GM23338 (cell line): Measurements from ENCODE around the gene THRB. TPM values are rescaled to one million over a fixed set of nuclear protein-coding genes. Genes with fewer than 3 reads are reported as not detected.

Experiments used
- ATAC-seq: fragments of 200-7000 bp; cut with Tn5 transposase; 3 replicates; pipeline ENCODE4 v1.9.1; 2020
- DNase-seq: peaks from one replicate; pipeline ENCODE4 v3.0.0-alpha.2; 2015; ENCODE audit warnings: low spot score
- H2AFZ ChIP-seq: fragments of 200-600 bp; sonication (generic); 2 replicates; pipeline ENCODE4 v1.8.0; 2016; ENCODE audit warnings: antibody characterized with exemption, mild to moderate bottlenecking, moderate library complexity
- H3F3A ChIP-seq: fragments of 200-600 bp; sonication (generic); replicated peaks from 2 replicates; pipeline ENCODE4 v1.8.0; 2017; ENCODE audit warnings: antibody characterized with exemption, mixed run types, low read depth
- H3K27ac ChIP-seq: fragments of 200-600 bp; sonication (generic); 2 replicates; pipeline ENCODE4 v1.6.1; 2016; ENCODE audit warnings: low read depth
- H3K27me3 ChIP-seq: fragments of 200-600 bp; sonication (generic); 2 replicates; pipeline ENCODE4 v1.8.0; 2016; ENCODE audit warnings: mild to moderate bottlenecking, mixed run types, moderate library complexity; ENCODE audit not compliant: insufficient read depth
- H3K36me3 ChIP-seq: fragments of 200-600 bp; sonication (generic); 2 replicates; pipeline ENCODE4 v1.8.0; 2016; ENCODE audit warnings: mild to moderate bottlenecking; ENCODE audit not compliant: insufficient read depth
- H3K4me1 ChIP-seq: fragments of 200-600 bp; sonication (generic); 2 replicates; pipeline ENCODE4 v1.8.0; 2016; ENCODE audit warnings: mild to moderate bottlenecking, moderate library complexity; ENCODE audit not compliant: insufficient read depth
- H3K4me2 ChIP-seq: fragments of 200-600 bp; sonication (generic); 2 replicates; pipeline ENCODE4 v1.7.1; 2017; ENCODE audit warnings: mixed run types
- H3K4me3 ChIP-seq: fragments of 200-600 bp; sonication (generic); 2 replicates; pipeline ENCODE4 v1.6.1; 2016; ENCODE audit warnings: mixed run types
- H3K79me2 ChIP-seq: fragments of 200-600 bp; sonication (generic); replicated peaks from 2 replicates; pipeline ENCODE4 v1.8.0; 2017; ENCODE audit warnings: mild to moderate bottlenecking; ENCODE audit not compliant: insufficient read depth
- H3K9me2 ChIP-seq: fragments of 200-600 bp; sonication (generic); 2 replicates; pipeline ENCODE4 v1.8.0; 2017; ENCODE audit not compliant: insufficient read depth
- H4K20me1 ChIP-seq: fragments of 200-600 bp; sonication (generic); replicated peaks from 2 replicates; pipeline ENCODE4 v1.8.0; 2017; ENCODE audit warnings: mild to moderate bottlenecking; ENCODE audit not compliant: insufficient read depth
- H3K27ac Mint-ChIP-seq: 2 replicates; pipeline ENCODE4 v1.8.0; 2020; ENCODE audit warnings: inconsistent platforms, mild to moderate bottlenecking, moderate library complexity, mixed read lengths
- H3K27me3 Mint-ChIP-seq: 3 replicates; pipeline ENCODE4 v1.8.0; 2022; ENCODE audit warnings: low read depth, mild to moderate bottlenecking, moderate library complexity, mixed read lengths, inconsistent platforms; ENCODE audit not compliant: insufficient read depth, poor library complexity
- H3K36me3 Mint-ChIP-seq: 3 replicates; pipeline ENCODE4 v1.8.0; 2021; ENCODE audit warnings: low read depth, mild to moderate bottlenecking, inconsistent platforms, moderate library complexity, mixed read lengths
- H3K4me1 Mint-ChIP-seq: 3 replicates; pipeline ENCODE4 v1.8.0; 2020; ENCODE audit warnings: mild to moderate bottlenecking, inconsistent platforms, mixed read lengths
- H3K4me3 Mint-ChIP-seq: 3 replicates; pipeline ENCODE4 v1.8.0; 2021; ENCODE audit warnings: moderate library complexity, mild to moderate bottlenecking, inconsistent platforms, mixed read lengths
- H3K9me3 Mint-ChIP-seq: 3 replicates; pipeline ENCODE4 v1.8.0; 2020; ENCODE audit warnings: moderate library complexity, mild to moderate bottlenecking, inconsistent platforms, mixed read lengths
- CREB1 ChIP-seq: fragments of 250-450 bp; sonication (Bioruptor Pico); IDR thresholded peaks from 2 replicates; pipeline ENCODE4 v1.5.0; 2020; ENCODE audit warnings: low read depth, mild to moderate bottlenecking, moderate library complexity
- EZH2phosphoT487 ChIP-seq: fragments of 200-600 bp; sonication (generic); IDR thresholded peaks from one replicate; pipeline ENCODE4 v1.8.1; 2018; ENCODE audit warnings: antibody characterized with exemption; ENCODE audit not compliant: unreplicated experiment
- JUNB ChIP-seq: IDR thresholded peaks from one replicate; pipeline ENCODE4 v1.6.1; 2016; ENCODE audit warnings: antibody characterized with exemption; ENCODE audit not compliant: unreplicated experiment
- NANOG ChIP-seq: IDR thresholded peaks from 2 replicates; pipeline ENCODE4 v1.6.1; 2016; ENCODE audit warnings: antibody characterized with exemption, borderline replicate concordance
- POLR2AphosphoS5 ChIP-seq: IDR thresholded peaks from 2 replicates; pipeline ENCODE4 v1.6.1; 2016; ENCODE audit warnings: antibody characterized with exemption, low read depth
- STAT1 ChIP-seq: IDR thresholded peaks from one replicate; pipeline ENCODE4 v1.6.1; 2016; ENCODE audit warnings: antibody characterized with exemption; ENCODE audit not compliant: unreplicated experiment
- ZNF114 ChIP-seq: fragments of 250-450 bp; sonication (Bioruptor Pico); IDR thresholded peaks from 2 replicates; pipeline ENCODE4 v1.5.0; 2020; ENCODE audit warnings: mild to moderate bottlenecking, moderate library complexity
- polyA plus RNA-seq: library from polyadenylated mRNA; unstranded; fragments of >200 nt; fragmentation: Nextera tagmentation; extraction: Ambion mirVana; gene quantifications from 2 replicates; pipeline ENCODE4 v1.2.1, GENCODE V29; 2016
- total RNA-seq: library from RNA; depleted of rRNA; stranded (reverse); fragments of >200 nt; shearing (Covaris generic); gene quantifications from 2 replicates; pipeline ENCODE4 v1.2.3, GENCODE V29; 2014
- TF ChIP-seq, protein P1 (sequence below): IDR thresholded peaks from 2 replicates; pipeline ENCODE4 v1.6.1; 2016; ENCODE audit warnings: antibody characterized with exemption
- TF ChIP-seq, protein P2 (sequence below): IDR thresholded peaks from one replicate; pipeline ENCODE4 v1.6.1; 2018; ENCODE audit warnings: antibody characterized with exemption; ENCODE audit not compliant: unreplicated experiment

THRB gene
- total and polyA plus RNA-seq, 2 experiments from 2014 or later = 1.7 to 3.2 TPM

DNA sequence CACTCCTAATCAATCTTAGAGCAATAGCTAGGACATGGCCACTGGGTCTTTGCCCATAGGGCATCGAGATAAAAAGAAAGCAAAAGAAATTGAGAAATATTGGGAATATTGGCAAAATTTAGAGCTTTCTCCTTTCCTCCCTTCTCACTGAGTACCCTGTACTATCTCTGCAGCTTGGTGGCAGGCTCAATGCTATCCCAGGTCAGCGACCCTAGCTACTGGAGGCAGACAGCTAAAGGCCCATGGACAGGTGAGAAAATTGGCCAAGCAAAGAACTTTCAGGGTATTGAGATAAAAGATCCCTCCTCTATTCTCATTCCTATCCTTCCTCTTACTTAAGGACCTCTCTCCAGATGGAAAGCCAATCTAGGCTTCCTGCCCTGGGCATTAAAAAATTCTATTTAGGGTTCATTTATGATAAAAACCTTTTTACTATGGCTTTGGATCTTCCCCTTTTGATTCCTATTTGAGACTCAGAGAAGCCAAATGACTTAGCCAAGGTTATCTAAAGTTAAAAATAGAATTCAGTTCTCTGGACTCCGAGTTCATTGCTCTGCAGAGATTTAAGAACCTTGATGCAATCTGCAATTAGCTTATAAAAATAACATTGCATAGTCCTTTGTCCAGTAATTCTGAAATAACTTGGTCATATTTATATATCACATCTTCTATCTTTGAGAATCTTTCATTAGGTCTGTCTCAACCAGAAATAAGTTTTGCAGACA, 75.4 kb downstream of the THRB start:
- no peaks in the 10 kb centered on the region for H3K36me3 Mint-ChIP-seq
- no peaks in the 10 kb centered on the region for H3K9me3 Mint-ChIP-seq
- Histone ChIP-seq H3K9me2 (no peaks in the 10 kb centered on the region; the same call in 1 of the 2 replicates), H3K27me3 (no peaks in the 10 kb centered on the region), H2AFZ (no peak overlapping the region), H3F3A (no peaks in the 10 kb centered on the region), H3K4me3 (no peak overlapping the region), H3K36me3 (no peaks in the 10 kb centered on the region), H3K4me2 (no peak overlapping the region), H3K27ac (no peak overlapping the region), H4K20me1 (peaks cover 7% of the 10 kb centered on the region), H3K4me1 (no peaks in the 10 kb centered on the region), H3K79me2 (no peaks in the 10 kb centered on the region)
- H3K27ac Mint-ChIP-seq = no peak overlapping the region
- H3K4me1 Mint-ChIP-seq = no peaks in the 10 kb centered on the region
- H3K4me3 Mint-ChIP-seq = no peak overlapping the region
- DNase-seq (no peak), ATAC-seq (no peak)
- H3K27me3 Mint-ChIP-seq = no peaks in the 10 kb centered on the region
- no peak for TF ChIP-seq POLR2AphosphoS5

DNA sequence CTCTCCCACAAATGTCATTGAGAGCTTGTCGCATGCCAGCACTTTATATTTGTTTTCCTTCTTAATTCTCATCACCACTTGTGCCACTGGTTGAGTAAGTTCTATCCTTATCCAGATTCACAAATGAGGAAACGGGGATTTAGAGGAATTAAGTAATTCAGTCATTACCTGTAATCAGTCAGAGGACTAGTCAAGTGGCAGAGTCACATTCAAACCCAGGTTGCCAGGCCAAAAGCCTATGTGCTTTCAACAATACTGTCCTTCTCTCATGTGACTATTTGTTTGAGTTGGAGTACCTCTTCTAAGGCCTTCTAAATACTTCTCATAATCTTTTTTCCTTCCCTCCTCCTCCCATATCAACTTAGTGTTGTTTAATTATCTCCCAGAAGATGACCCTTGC, 76.9 kb downstream of the THRB start:
- no peaks in the 10 kb centered on the region for H3K36me3 ChIP-seq
- no peak overlapping the region for H3K4me3 Mint-ChIP-seq
- H2AFZ ChIP-seq = no peak overlapping the region
- H3K27ac Mint-ChIP-seq = 0 out of 2 replicates have a peak overlapping the region, but pooled peaks have one; percentile 38
- ATAC-seq (no peak), DNase-seq (no peak)
- no peaks in the 10 kb centered on the region for H3K27me3 Mint-ChIP-seq
- H3K4me1 ChIP-seq = no peaks in the 10 kb centered on the region
- H3K4me1 Mint-ChIP-seq = no peaks in the 10 kb centered on the region
- no peaks in the 10 kb centered on the region for H3K79me2 ChIP-seq
- H3K4me3 ChIP-seq = no peak overlapping the region
- H3F3A ChIP-seq = no peaks in the 10 kb centered on the region
- H3K27ac ChIP-seq = no peak overlapping the region
- no peaks in the 10 kb centered on the region for H3K27me3 ChIP-seq
- no peaks in the 10 kb centered on the region for H3K9me2 ChIP-seq
- H3K9me3 Mint-ChIP-seq = no peaks in the 10 kb centered on the region
- no peaks in the 10 kb centered on the region for H3K36me3 Mint-ChIP-seq
- peaks cover 7% of the 10 kb centered on the region for H4K20me1 ChIP-seq
- H3K4me2 ChIP-seq = no peak overlapping the region
- TF ChIP-seq NANOG (no peak), CREB1 (CRISPR knock-in tag) (no peak), JUNB (no peak), STAT1 (no peak), ZNF114 (CRISPR knock-in tag) (no peak), EZH2phosphoT487 (no peak)
- TF ChIP-seq, protein P1, sequence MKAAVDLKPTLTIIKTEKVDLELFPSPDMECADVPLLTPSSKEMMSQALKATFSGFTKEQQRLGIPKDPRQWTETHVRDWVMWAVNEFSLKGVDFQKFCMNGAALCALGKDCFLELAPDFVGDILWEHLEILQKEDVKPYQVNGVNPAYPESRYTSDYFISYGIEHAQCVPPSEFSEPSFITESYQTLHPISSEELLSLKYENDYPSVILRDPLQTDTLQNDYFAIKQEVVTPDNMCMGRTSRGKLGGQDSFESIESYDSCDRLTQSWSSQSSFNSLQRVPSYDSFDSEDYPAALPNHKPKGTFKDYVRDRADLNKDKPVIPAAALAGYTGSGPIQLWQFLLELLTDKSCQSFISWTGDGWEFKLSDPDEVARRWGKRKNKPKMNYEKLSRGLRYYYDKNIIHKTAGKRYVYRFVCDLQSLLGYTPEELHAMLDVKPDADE = no peak
- TF ChIP-seq, protein P2, sequence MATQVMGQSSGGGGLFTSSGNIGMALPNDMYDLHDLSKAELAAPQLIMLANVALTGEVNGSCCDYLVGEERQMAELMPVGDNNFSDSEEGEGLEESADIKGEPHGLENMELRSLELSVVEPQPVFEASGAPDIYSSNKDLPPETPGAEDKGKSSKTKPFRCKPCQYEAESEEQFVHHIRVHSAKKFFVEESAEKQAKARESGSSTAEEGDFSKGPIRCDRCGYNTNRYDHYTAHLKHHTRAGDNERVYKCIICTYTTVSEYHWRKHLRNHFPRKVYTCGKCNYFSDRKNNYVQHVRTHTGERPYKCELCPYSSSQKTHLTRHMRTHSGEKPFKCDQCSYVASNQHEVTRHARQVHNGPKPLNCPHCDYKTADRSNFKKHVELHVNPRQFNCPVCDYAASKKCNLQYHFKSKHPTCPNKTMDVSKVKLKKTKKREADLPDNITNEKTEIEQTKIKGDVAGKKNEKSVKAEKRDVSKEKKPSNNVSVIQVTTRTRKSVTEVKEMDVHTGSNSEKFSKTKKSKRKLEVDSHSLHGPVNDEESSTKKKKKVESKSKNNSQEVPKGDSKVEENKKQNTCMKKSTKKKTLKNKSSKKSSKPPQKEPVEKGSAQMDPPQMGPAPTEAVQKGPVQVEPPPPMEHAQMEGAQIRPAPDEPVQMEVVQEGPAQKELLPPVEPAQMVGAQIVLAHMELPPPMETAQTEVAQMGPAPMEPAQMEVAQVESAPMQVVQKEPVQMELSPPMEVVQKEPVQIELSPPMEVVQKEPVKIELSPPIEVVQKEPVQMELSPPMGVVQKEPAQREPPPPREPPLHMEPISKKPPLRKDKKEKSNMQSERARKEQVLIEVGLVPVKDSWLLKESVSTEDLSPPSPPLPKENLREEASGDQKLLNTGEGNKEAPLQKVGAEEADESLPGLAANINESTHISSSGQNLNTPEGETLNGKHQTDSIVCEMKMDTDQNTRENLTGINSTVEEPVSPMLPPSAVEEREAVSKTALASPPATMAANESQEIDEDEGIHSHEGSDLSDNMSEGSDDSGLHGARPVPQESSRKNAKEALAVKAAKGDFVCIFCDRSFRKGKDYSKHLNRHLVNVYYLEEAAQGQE = no peak
